NOMO-1 treated with DMSO at 0.1 percent for 48 hours (cell line): Measurements from ENCODE around the gene LSM3.

Experiments used
- DNase-seq: peaks from one replicate; lab custom pipeline; 2025; ENCODE audit not compliant: unreplicated experiment; lab: John Stamatoyannopoulos, UW

Gene LSM3

DNA sequence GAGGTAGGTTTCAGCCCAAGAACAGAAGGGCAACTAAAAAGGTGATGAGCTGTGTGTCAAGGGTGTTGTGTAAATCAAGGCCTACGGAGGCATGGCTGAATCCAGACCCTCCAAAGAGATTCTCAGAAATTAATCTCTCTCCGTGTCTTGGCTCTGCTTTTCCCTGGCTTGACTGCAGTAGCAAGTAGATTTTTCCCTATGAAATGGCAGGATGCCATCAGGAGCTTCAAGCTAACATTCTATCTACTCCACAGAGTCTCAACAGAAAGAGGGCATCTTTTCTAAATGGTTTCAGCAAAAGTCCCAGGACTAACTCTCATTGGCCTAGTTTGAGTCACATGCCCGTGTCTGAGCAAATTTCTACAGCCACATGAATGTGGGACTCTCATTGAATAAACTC, 58.3 kb downstream of the LSM3 start:
- DNase-seq: no peak

DNA sequence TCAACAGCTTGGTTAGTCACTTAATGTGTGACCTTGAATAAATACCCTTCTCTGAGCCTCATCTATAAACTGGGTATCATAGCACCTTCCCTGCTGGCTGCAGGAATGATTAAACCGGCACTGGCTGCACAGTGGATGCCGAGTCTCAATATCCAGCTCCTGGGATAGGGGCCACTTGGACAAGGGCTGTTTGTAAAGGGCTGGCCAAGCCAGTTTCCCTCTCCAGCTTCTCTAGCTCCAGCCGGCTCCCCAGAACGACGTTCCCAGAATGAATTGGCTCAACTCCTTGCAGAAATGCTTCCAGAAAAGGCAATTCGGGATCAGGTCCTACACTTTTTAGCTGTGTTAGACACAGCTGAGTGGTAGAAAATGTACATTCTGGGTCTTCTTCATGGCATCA, 58.8 kb downstream of the LSM3 start:
- no peak for DNase-seq

DNA sequence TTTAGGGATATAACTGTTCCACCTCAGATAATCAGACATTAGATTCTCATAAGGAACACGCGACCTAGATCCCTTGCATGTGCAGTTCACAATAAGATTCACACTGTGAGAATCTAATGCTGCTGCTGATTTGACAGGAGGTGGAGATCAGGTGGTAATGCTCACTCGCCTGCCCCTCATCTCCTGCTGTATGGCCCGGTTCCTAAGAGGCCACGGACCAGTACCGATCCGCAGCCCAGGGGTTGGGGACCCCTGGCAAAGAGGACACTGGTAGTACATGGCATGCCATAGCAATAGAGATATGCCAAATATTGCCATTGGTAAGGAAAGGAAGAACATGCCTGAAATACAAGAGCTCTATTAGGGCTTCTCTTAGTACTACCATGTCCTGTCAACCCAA, 59.7 kb downstream of the LSM3 start:
- no peak for DNase-seq

DNA sequence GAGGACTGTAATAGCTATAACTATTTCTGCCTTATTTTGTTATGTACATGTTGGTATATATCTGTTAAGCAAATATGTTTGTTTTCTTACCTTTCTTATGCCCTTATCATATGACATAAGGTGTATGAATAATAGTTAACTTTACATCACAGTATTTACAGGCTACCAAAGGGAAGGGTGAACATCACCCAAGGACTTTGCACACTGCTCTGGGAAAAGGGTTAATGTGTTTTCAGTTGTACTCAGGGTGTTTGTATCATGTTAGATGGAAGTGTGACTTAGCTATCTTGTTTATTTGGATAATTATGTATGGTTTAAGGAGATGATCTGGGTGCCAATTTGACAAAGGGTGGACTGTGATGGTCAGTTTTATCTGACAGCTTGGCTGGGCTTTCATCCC, 60.3 kb downstream of the LSM3 start:
- no peak for DNase-seq

DNA sequence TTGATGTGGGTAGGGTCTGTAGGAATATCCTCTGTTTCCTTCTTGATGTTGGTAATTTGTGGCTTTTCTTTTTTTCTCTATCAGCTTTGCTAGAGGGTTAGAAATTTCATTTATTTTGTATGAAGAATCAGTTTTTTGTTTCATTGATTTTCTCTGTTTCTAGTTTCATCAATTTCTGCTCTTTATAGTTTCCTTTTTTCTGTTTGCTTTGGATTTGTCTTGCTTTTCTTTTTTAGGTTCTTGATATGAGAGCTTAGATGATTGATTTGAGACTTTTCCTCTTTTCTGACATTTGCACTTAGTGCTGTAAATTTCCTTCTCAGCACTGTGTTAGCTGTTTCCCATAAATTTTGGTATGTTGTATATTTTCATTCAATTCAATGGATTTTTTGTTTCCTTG, 61.3 kb downstream of the LSM3 start:
- DNase-seq: no peak

DNA sequence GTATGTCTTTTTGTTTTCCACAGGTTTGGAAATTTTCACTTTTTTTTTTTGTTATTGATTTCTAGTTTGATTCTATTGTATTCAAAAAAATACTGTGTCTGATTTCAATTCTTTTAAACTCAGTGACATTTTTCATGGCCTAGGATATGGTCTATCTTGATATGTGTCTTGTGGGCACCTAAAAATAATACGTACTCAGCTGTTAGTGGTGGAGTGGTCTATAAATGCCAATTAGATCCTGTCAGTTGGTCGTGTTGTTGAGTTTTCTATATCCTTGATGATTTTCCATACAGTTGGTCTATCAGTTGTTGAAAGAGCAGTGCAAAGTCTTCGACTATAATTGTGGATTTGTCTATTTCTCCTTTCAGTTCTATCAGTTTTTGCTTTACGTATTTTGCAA, 61.7 kb downstream of the LSM3 start:
- no peak for DNase-seq

DNA sequence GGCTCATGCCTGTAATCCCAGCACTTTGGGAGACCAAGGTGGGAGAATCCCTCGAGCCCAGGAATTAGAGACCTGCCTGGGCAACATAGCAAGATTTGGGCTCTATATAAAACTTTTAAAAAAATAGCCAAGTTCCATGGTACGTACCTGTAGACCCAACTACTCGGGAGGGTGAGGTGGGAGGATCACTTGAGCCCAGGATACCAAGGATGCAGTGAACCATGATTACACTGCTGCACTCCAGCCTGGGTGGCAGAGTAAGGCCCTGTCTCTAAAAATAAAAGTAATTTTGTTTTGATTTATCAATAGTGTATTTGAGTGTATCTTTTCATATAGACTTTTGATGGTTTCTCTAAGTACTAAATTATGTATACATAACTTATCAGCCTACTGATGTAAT, 63.1 kb downstream of the LSM3 start:
- DNase-seq: no peak

DNA sequence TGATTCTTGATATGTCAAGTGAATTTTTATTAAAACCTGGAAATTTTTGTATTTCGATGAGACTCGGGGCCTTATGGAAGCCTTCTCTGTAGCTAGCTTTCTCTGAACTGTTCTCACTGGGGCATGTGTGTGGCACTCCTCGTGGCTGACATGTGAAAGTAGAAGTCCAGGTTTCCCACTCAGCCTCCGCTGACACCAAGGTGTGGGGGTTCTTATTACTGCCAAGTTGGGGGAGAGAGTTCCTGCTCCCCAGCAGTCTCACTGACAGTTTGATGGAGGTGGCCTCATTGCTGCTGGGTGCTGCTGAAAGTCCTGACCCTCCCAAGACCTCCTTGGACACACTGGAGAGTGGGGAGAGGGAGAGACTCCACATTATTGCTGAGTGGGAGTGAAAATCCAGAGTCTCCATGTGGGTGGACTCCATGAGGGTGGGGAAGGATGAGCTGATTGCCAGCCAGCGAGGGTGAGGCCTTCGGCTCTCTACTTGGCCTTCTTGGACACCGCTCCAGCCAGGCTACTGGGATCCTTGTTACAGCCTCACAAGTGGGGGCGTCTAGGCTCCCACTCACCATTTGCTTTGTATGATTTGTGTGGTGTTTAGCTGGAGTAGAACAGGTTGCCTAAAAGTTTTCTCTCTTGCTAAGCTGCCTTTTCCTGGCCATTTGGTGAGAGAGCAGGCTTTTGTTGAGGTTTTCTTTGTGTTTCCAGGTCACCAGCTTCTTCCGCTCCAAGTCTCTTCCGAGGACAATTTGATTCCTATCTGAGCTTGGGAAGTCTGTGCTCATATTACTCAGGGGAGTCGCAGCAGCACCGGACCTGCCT, 64.1 kb downstream of the LSM3 start:
- DNase-seq: no peak

DNA sequence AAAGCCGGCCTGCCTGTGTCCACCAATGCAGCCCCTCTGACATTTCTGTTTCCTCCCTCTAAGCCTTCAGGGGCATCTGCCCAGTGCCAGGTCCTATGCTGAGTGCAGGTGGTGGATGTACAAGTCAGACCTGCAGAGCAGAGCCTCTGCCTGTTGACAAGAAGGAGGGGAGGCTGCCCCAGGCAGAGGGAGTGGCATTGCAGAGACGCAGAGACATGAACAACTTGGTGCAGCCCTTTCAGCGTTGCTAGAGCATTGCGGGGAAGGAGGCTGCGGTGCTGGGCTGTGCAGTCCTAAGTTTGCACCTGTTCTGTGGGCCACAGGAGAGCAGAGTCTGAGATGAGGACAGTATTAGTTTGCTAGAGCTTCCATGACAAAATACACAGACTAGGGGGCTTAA, 65.2 kb downstream of the LSM3 start:
- no peak for DNase-seq

DNA sequence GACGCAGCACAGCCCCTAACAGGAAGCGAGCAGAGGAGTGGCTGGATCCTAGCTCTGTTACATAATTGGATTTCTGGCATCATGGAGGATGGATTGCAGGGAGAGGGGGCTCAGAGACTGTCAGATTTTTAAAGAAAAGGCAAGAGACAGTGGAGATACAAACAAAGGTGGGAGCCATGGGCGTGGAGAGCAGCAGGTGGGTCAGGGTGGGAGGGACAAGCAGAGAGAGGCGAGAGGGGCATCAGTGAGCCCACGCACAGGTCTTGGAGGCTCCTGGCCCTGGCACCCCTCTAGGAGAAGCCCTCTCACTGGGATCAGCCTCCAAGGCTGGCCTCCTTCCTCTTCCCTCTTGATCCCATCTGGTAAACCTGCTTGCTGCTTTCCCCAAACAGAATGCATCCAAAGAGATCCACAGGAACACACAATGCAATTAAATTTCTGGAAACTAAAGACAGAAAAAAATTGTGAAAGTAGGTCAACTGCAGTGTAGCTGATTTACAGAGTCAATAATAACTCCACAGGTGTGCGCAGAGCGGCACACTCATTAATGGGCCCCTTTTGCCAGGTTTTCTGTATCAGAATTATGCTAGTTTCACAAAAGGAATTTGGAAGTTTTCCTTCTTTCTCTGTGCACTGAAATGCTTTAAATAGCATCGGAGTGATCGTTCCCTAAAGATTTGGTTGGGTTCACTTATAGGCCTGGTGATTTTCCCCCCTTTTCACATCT, 66.1 kb downstream of the LSM3 start:
- DNase-seq: no peak

DNA sequence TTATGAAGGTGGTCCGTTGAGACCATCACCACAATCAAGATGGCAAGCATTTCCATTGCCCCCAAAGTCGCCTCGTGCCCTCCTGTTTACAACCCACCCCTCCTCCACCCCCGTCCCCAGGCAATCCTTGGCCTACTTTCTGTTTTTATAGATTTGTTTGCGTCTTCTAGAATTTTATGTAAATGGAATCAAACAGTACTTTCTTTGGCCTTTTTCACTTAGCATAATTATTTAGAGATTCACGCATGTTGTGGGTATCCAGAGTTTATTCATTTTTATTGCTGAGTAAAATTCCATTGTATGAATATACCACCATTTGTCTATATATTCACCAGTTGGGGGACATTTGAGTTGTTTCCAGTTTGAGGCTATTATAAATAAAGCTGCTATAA, 66.6 kb downstream of the LSM3 start:
- DNase-seq: no peak

DNA sequence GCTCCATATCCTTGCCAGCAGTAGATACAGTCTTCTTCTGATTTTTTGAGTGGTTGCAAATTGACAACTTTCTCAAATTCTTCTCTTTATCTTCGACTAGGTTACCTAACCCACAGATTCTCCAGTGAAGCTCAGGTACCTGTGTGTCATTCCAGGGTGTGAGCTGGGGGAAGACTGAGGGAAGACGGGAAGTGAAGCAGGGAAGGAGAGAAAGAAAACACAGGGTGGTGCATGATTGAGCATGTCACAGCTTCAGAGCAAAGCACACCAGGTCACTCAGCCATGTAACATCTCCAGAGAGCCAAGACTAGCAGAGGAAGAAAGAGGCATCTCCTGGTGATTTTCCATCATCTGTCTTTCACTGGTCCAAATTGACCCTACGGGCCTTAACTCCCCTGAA, 67.2 kb downstream of the LSM3 start:
- DNase-seq: no peak

DNA sequence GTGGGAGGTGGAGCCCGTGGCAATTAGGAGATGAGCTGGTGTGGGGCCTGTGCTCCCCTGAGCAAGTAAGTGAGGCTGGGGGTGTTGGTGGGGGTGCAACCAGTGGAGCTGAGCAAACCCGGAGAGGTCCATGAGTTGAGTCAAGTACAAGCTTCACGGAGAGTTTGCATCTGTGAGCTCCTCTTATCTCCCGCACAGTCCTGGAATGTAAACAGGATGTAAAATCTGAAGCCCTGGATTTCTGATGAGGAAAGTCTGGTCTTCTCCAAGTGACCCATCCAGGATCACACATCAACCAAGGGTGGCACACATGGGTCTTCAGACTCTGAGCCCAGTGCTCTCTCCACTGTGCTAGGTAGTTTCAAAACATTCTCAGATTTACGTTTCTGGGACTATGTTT, 67.8 kb downstream of the LSM3 start:
- no peak for DNase-seq

DNA sequence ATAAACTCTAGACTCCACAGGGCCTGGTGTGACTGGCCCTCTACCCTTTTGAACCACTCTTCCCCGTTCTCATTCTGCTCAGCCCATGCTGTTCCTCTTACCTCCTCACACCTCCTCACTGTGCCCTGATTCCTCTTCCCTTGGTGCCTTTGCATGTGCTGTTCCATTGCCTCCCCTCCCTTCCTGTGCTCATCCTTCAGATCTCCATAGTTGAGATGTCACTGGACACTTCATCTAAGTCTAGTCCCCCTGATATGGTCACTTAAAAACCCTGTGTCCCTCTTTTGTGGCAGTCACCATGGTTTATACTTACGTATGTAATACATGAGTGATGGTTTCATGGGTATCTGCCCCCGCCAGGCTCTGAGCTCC, 69.8 kb downstream of the LSM3 start:
- no peak for DNase-seq

DNA sequence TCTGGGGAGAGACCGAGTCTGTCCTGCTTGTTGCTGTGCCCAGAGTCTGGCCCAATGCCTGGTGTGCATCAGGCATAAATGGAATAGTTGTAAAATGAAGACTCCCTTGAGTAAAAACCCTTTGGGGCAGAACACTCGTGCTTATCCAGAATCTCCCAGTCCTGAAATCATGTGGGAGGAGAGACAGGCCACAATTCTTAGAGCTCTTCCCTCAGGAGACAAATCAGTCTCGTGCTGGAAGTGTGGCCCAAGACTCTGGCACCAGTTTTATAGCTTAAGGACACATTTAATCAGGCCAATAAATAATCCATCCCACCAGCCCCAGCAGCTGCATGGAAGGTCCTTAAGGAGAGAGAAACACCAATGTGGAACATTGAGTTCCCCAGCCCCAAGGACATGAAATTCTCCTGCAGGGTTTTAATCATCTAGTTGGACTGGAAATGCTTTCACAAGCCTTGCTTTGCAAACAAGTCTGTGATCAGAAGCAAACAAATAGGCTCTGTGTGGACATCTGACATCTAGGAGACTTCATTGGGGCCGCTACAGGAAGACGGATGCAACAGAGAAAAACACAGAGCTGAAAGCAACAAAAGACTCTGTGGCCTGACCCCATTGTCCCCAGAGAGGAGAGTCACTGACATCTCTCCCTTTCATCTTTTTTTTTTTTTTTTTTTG, 70.4 kb downstream of the LSM3 start:
- DNase-seq: no peak
